ENCODE measurements around the gene SCAPER.
"Not testable (repeated sequence)": the region's sequence is repeated elsewhere in the genome, so short reads cannot be mapped to it uniquely, and the experiment has no call there.

- TF ChIP-seq CTCF (conservative IDR thresholded peaks at IDR 0.05; ENCODE audit: low read depth, low read length); EZH2 (IDR thresholded peaks at IDR 0.05; ENCODE audit: borderline replicate concordance, low read depth, low read length, poor library complexity, severe bottlenecking): not testable (repeated sequence)
Measured at GRCh38 chr15:76502185-76502584, 403.0 kb downstream of the SCAPER start.
